ENCODE data around the gene BCAR1. TPM values are rescaled to one million over a fixed set of nuclear protein-coding genes. Genes with fewer than 3 reads are reported as not detected.

The BCAR1 gene
- total and polyA plus RNA-seq, 2 of the 13 experiments (the other 11 are each of a cell fraction or from before 2014, with no cell fraction given): 48.1 to 51.7 TPM

DNA sequence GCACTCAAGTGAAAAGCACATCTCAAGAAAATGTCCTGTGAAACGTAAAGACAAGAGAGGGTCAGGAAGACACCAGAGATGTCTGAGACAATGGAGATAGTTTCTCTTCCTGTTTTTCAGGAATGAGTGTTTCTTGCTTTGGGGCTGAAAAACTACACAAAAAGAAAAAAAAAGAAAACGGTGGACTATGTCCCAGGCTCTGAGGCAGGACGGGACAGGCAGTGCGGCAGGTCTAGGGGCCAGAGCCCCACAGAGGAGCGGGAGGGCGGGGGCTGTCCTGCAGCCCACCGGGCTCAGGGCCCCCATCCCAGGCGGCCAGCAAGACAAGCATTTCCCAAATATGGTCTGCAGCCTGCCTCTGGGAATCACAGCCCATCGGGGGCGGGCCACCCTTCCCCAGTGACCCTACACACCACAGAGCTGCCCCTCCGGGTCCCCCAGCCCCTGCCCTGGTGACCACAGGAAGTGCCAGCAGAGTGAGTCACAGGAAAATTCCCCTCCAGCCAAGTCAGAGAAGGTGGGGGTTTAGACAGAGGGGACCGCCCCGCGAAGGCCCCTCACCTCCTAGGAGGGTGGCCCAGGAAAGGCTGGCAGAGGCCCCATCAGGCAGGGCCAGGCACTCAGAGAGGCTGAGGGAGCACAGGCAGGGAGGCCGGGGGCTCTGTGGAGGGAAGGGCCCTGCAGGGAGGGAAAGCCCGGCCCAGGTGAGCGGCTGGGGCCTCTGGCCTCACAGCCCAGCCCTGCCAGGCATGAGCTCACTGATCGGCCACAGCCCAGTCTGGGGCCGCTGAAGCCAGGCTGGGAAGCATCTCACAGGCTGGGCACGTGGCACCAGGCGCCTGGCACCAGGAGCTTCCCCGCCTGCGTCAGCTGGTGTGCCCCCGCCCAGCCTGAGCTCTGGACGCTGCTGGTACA is 6.3 kb downstream of the BCAR1 start (continued):
- TF ChIP-seq, protein P1, sequence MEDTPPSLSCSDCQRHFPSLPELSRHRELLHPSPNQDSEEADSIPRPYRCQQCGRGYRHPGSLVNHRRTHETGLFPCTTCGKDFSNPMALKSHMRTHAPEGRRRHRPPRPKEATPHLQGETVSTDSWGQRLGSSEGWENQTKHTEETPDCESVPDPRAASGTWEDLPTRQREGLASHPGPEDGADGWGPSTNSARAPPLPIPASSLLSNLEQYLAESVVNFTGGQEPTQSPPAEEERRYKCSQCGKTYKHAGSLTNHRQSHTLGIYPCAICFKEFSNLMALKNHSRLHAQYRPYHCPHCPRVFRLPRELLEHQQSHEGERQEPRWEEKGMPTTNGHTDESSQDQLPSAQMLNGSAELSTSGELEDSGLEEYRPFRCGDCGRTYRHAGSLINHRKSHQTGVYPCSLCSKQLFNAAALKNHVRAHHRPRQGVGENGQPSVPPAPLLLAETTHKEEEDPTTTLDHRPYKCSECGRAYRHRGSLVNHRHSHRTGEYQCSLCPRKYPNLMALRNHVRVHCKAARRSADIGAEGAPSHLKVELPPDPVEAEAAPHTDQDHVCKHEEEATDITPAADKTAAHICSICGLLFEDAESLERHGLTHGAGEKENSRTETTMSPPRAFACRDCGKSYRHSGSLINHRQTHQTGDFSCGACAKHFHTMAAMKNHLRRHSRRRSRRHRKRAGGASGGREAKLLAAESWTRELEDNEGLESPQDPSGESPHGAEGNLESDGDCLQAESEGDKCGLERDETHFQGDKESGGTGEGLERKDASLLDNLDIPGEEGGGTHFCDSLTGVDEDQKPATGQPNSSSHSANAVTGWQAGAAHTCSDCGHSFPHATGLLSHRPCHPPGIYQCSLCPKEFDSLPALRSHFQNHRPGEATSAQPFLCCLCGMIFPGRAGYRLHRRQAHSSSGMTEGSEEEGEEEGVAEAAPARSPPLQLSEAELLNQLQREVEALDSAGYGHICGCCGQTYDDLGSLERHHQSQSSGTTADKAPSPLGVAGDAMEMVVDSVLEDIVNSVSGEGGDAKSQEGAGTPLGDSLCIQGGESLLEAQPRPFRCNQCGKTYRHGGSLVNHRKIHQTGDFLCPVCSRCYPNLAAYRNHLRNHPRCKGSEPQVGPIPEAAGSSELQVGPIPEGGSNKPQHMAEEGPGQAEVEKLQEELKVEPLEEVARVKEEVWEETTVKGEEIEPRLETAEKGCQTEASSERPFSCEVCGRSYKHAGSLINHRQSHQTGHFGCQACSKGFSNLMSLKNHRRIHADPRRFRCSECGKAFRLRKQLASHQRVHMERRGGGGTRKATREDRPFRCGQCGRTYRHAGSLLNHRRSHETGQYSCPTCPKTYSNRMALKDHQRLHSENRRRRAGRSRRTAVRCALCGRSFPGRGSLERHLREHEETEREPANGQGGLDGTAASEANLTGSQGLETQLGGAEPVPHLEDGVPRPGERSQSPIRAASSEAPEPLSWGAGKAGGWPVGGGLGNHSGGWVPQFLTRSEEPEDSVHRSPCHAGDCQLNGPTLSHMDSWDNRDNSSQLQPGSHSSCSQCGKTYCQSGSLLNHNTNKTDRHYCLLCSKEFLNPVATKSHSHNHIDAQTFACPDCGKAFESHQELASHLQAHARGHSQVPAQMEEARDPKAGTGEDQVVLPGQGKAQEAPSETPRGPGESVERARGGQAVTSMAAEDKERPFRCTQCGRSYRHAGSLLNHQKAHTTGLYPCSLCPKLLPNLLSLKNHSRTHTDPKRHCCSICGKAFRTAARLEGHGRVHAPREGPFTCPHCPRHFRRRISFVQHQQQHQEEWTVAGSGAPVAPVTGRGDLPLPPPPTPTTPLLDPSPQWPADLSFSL (CRISPR knock-in tag; IDR thresholded peaks at IDR 0.05): no peak
- TF ChIP-seq PRMT3 (CRISPR knock-in tag; IDR thresholded peaks at IDR 0.05; ENCODE audit: borderline replicate concordance, low read depth) (no peak; the same call in 1 of the 2 replicates), SATB2 (CRISPR knock-in tag; IDR thresholded peaks at IDR 0.05) (no peak), RBM39 (IDR thresholded peaks at IDR 0.05; ENCODE audit: low read depth, low read length, poor library complexity, severe bottlenecking) (peak; percentile 89), ZNF383 (CRISPR knock-in tag; IDR thresholded peaks at IDR 0.05; ENCODE audit: borderline replicate concordance) (no peak), FOXA1 (IDR thresholded peaks at IDR 0.05) (no peak), FOXA1 (CRISPR knock-in tag; IDR thresholded peaks at IDR 0.05) (peak; percentile 29; the same call in 1 of the 2 replicates), ZKSCAN8 (CRISPR knock-in tag; IDR thresholded peaks at IDR 0.05; ENCODE audit: borderline replicate concordance) (peak; percentile 88), ZNF12 (CRISPR knock-in tag; IDR thresholded peaks at IDR 0.05) (peak; percentile 53; the same call in 1 of the 2 replicates), PPARG (CRISPR knock-in tag; conservative IDR thresholded peaks at IDR 0.05) (peak; percentile 99), KDM5B (CRISPR knock-in tag; IDR thresholded peaks at IDR 0.05; ENCODE audit: borderline replicate concordance) (peak; percentile 95), BRD4 (CRISPR knock-in tag; IDR thresholded peaks at IDR 0.05) (no peak), REL (CRISPR knock-in tag; conservative IDR thresholded peaks at IDR 0.05) (no peak), ZNF670 (CRISPR knock-in tag; IDR thresholded peaks at IDR 0.05; ENCODE audit: borderline replicate concordance) (peak; percentile 98), ZNF264 (CRISPR knock-in tag; IDR thresholded peaks at IDR 0.05) (peak; percentile 91; the same call in 1 of the 2 replicates)
- TF ChIP-seq, protein P2, sequence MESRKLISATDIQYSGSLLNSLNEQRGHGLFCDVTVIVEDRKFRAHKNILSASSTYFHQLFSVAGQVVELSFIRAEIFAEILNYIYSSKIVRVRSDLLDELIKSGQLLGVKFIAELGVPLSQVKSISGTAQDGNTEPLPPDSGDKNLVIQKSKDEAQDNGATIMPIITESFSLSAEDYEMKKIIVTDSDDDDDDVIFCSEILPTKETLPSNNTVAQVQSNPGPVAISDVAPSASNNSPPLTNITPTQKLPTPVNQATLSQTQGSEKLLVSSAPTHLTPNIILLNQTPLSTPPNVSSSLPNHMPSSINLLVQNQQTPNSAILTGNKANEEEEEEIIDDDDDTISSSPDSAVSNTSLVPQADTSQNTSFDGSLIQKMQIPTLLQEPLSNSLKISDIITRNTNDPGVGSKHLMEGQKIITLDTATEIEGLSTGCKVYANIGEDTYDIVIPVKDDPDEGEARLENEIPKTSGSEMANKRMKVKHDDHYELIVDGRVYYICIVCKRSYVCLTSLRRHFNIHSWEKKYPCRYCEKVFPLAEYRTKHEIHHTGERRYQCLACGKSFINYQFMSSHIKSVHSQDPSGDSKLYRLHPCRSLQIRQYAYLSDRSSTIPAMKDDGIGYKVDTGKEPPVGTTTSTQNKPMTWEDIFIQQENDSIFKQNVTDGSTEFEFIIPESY (CRISPR knock-in tag; IDR thresholded peaks at IDR 0.05): peak; percentile 82; the same call in 1 of the 2 replicates
- TF ChIP-seq, protein P3, sequence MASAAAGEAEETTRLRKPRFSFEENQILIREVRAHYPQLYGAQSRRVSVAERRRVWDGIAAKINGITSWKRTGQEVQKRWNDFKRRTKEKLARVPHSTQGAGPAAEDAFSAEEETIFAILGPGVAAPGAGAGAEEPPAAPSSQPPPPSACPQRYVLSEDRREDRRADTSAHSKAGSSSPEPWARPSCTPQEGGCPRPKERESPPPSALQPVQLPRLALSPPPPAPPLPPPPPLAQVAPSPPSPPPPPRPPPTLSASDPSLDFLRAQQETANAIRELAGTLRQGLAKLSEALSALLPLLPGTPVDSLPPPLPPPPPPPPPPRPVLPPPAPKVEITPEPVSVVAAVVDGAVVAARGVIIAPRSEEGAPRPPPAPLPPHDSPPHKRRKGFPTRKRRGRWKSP (CRISPR knock-in tag; IDR thresholded peaks at IDR 0.05): peak; percentile 42; the same call in 1 of the 2 replicates

Data from HepG2 (cell line).